Measurements from ENCODE around the gene CHKA.

DNA sequence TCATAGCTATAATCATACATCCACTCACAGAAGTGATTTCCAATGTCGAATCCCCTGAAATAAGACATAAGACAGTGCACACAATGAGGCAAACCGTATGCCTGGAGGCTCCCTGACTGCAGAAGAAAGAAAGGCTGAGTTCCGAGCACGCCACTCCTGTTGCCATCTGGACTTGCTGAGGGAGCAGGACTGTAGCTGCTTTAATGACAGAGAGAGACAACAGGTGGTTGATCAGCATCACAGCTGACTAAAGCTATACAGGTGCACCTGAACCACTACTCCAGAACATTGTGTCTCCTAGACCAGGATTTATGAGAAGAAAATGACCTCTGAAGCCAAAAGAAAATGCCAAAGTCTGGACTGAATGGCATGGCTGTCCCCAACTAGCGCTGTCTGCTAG lies 55.3 kb downstream of the CHKA start:
- TF ChIP-seq CTCF (IDR thresholded peaks at IDR 0.05; ENCODE audit: borderline replicate concordance, extremely low read depth, low read length, poor library complexity, severe bottlenecking) (no peak), EZH2 (IDR thresholded peaks at IDR 0.05; ENCODE audit: borderline replicate concordance, low read depth, low read length, severe bottlenecking) (no peak)

Measured in DND-41 (cell line).